ENCODE measurements around the gene TBCB.

TBCB gene

DNA sequence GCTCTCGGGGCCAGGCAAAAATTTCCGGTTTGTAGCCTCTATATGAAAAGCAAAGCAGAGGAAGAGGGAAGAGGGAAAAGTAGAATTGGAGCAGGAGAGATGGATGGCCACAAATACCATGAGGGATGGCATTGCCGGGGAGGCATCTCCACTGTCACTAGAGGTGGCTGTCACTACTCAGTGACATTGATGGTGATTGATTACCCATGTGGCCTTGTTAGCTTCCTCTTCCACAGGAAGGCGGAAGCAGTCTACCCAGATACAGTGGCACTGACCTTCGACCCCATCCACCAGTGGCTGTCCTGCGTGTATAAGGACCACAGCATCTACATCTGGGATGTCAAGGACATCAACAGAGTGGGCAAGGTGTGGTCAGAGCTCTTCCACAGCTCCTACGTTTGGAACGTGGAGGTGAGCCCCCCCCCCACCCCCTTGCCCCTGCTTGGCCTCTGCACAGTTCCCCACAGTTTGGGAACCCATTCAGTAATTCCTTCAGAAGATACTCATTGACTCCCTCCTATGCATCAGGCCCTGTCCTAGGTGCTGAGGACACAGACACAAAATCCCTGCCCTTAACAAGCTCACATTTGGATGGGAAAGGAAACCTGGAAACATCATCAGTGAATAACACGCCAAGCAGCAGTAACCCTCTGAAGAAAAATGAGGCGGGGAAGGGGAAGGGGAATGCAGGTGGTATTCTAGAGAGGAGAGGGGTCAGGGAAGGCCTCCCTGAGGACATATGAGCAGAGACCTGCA lies 42.0 kb upstream of the TBCB start:
- H3K27me3 ChIP-seq (ENCODE audit: control insufficient read depth in 3 of 3, insufficient read depth in 3 of 3, low read depth in 1 of 3, low read length in 3 of 3), result no peaks in the 10 kb centered on the region
- no peak overlapping the region for H4K8ac ChIP-seq (ENCODE audit: low read depth, low read length)
- H3K4ac ChIP-seq (ENCODE audit: low read length), result no peak overlapping the region
- H2BK12ac ChIP-seq (ENCODE audit: low read length), result no peak overlapping the region
- H2AFZ ChIP-seq (ENCODE audit: low read length), result no peak overlapping the region
- H3K9ac ChIP-seq (ENCODE audit: low read depth, low read length, poor library complexity), result no peak overlapping the region
- H2BK15ac ChIP-seq (ENCODE audit: low read length), result no peak overlapping the region
- H3K4me3 ChIP-seq (ENCODE audit: low read length in 2 of 2), result no peak overlapping the region
- no peak overlapping the region for H2BK120ac ChIP-seq (ENCODE audit: low read depth, low read length)
- H3K9me3 ChIP-seq (replicated peaks in 1 of 2; ENCODE audit: control insufficient read depth in 2 of 2, insufficient read depth in 1 of 2, low read depth in 1 of 2, low read length in 2 of 2), result no peaks in the 10 kb centered on the region
- no peak overlapping the region for H2AK5ac ChIP-seq (ENCODE audit: low read depth, low read length)
- H4K91ac ChIP-seq (ENCODE audit: low read depth, low read length, poor library complexity), result no peak overlapping the region
- no peaks in the 10 kb centered on the region for H3K4me1 ChIP-seq (ENCODE audit: control insufficient read depth in 2 of 2, insufficient read depth in 1 of 2, low read depth in 1 of 2, low read length in 2 of 2)
- no peak overlapping the region for H2BK5ac ChIP-seq (ENCODE audit: low read length)
- DNase-seq (ENCODE audit: low spot score), result no peak
- H3K23ac ChIP-seq (ENCODE audit: low read depth, low read length, poor library complexity), result peak overlapping the region; percentile 59
- H3K4me2 ChIP-seq (ENCODE audit: insufficient read depth, low read length, poor library complexity, severe bottlenecking), result no peak overlapping the region
- no peak overlapping the region for H3K18ac ChIP-seq (ENCODE audit: low read length)
- no peaks in the 10 kb centered on the region for H3K79me1 ChIP-seq (ENCODE audit: low read depth, low read length)
- no peak overlapping the region for H3K14ac ChIP-seq (ENCODE audit: low read length)
- no peak overlapping the region for H3K27ac ChIP-seq (replicated peaks; ENCODE audit: low read length)
- peaks cover 28 to 78% of the 10 kb centered on the region in 2 donors for H3K36me3 ChIP-seq (replicated peaks in 1 of 2; ENCODE audit: control insufficient read depth in 2 of 2, insufficient read depth in 2 of 2, low read length in 2 of 2)
- no CpG with 5 or more reads among the region's 10 CpGs for WGBS, 2 donors (ENCODE audit: extremely low coverage in 2 of 2, insufficient read length in 2 of 2, insufficient replicate concordance in 1 of 2)

DNA sequence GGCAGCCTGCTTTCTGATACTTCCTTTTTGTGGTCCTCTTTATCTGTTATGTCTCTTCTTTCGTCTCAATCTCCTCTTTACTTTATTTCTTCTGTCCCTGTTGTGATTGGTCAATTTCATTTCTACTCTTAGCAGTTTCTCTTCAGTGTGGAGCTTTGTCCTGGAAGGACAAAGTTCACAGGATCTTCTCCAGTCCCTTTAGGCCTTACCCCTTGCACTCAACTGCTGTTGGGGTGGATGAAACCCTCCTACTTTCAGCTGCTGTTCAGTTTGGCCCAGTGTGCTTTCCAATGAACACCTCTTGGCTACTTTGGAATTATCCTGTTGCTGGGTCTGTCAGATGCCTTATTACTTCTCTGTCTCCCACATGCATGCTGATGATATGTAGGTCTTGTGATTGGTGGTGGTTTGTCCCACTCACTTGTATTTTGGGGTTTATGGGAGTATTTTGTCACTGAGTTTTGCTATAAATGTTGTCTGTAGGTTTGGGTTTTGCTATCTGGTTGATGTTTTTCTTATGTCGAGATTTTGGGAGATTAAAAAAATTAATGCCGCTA lies 35.8 kb upstream of the TBCB start:
- no peak for DNase-seq (ENCODE audit: low spot score)
- Histone ChIP-seq H3K23ac (ENCODE audit: low read depth, low read length, poor library complexity) (no peak overlapping the region), H3K4me2 (ENCODE audit: insufficient read depth, low read length, poor library complexity, severe bottlenecking) (no peak overlapping the region), H2AK5ac (ENCODE audit: low read depth, low read length) (no peak overlapping the region), H3K9me3 (replicated peaks in 1 of 2; ENCODE audit: control insufficient read depth in 2 of 2, insufficient read depth in 1 of 2, low read depth in 1 of 2, low read length in 2 of 2) (no peaks in the 10 kb centered on the region), H4K91ac (ENCODE audit: low read depth, low read length, poor library complexity) (no peak overlapping the region), H2BK12ac (ENCODE audit: low read length) (no peak overlapping the region), H2BK120ac (ENCODE audit: low read depth, low read length) (no peak overlapping the region), H3K4ac (ENCODE audit: low read length) (no peak overlapping the region), H4K8ac (ENCODE audit: low read depth, low read length) (no peak overlapping the region), H3K9ac (ENCODE audit: low read depth, low read length, poor library complexity) (no peak overlapping the region), H3K4me3 (ENCODE audit: low read length in 2 of 2) (no peak overlapping the region), H2BK5ac (ENCODE audit: low read length) (no peak overlapping the region), H3K4me1 (ENCODE audit: control insufficient read depth in 2 of 2, insufficient read depth in 1 of 2, low read depth in 1 of 2, low read length in 2 of 2) (no peaks in the 10 kb centered on the region), H2AFZ (ENCODE audit: low read length) (no peak overlapping the region), H3K36me3 (replicated peaks in 1 of 2; ENCODE audit: control insufficient read depth in 2 of 2, insufficient read depth in 2 of 2, low read length in 2 of 2) (peaks cover 34 to 89% of the 10 kb centered on the region in 2 donors), H3K27me3 (ENCODE audit: control insufficient read depth in 3 of 3, insufficient read depth in 3 of 3, low read depth in 1 of 3, low read length in 3 of 3) (no peaks in the 10 kb centered on the region), H3K18ac (ENCODE audit: low read length) (no peak overlapping the region), H3K14ac (ENCODE audit: low read length) (no peak overlapping the region), H3K27ac (replicated peaks; ENCODE audit: low read length) (no peak overlapping the region), H3K79me1 (ENCODE audit: low read depth, low read length) (peaks cover 3% of the 10 kb centered on the region), H2BK15ac (ENCODE audit: low read length) (no peak overlapping the region)
- WGBS, 2 donors (ENCODE audit: extremely low coverage in 2 of 2, insufficient read length in 2 of 2, insufficient replicate concordance in 1 of 2), result no CpG with 5 or more reads among the region's 3 CpGs

DNA sequence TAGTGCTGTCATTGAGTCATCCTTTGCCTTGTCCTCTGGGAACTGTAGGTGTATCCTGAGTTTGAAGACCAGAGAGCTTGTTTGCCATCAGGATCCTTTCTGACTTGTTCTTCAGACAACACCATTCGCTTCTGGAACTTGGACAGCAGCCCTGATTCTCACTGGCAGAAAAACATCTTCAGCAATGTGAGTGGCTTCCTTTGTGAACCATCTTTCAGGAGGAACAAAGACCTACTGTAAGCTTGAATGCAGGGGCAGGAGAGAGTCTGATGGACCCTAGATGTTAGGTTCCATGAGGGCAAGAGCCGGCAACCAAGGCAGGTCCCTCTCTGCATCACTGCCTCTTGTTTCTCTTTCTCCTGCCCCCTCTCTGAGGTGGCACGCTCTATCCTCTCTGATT lies 33.9 kb upstream of the TBCB start:
- H3K27ac ChIP-seq (replicated peaks; ENCODE audit: low read length), result no peak overlapping the region
- peaks cover 41 to 87% of the 10 kb centered on the region in 2 donors for H3K36me3 ChIP-seq (replicated peaks in 1 of 2; ENCODE audit: control insufficient read depth in 2 of 2, insufficient read depth in 2 of 2, low read length in 2 of 2)
- no peaks in the 10 kb centered on the region for H3K27me3 ChIP-seq (ENCODE audit: control insufficient read depth in 3 of 3, insufficient read depth in 3 of 3, low read depth in 1 of 3, low read length in 3 of 3)
- H3K4me2 ChIP-seq (ENCODE audit: insufficient read depth, low read length, poor library complexity, severe bottlenecking), result no peak overlapping the region
- H2AK5ac ChIP-seq (ENCODE audit: low read depth, low read length), result no peak overlapping the region
- H2AFZ ChIP-seq (ENCODE audit: low read length), result no peak overlapping the region
- no peak overlapping the region for H4K91ac ChIP-seq (ENCODE audit: low read depth, low read length, poor library complexity)
- no peak overlapping the region for H3K9ac ChIP-seq (ENCODE audit: low read depth, low read length, poor library complexity)
- peaks cover 0 to under 1% of the 10 kb centered on the region in 2 donors for H3K9me3 ChIP-seq (replicated peaks in 1 of 2; ENCODE audit: control insufficient read depth in 2 of 2, insufficient read depth in 1 of 2, low read depth in 1 of 2, low read length in 2 of 2)
- DNase-seq (ENCODE audit: low spot score), result no peak
- H3K14ac ChIP-seq (ENCODE audit: low read length), result no peak overlapping the region
- no peak overlapping the region for H2BK5ac ChIP-seq (ENCODE audit: low read length)
- H2BK120ac ChIP-seq (ENCODE audit: low read depth, low read length), result no peak overlapping the region
- no peak overlapping the region for H2BK12ac ChIP-seq (ENCODE audit: low read length)
- H3K4ac ChIP-seq (ENCODE audit: low read length), result no peak overlapping the region
- WGBS, 2 donors (ENCODE audit: extremely low coverage in 2 of 2, insufficient read length in 2 of 2, insufficient replicate concordance in 1 of 2), result no CpG with 5 or more reads among the region's 3 CpGs
- no peak overlapping the region for H2BK15ac ChIP-seq (ENCODE audit: low read length)
- no peaks in the 10 kb centered on the region for H3K4me1 ChIP-seq (ENCODE audit: control insufficient read depth in 2 of 2, insufficient read depth in 1 of 2, low read depth in 1 of 2, low read length in 2 of 2)
- peaks cover 3% of the 10 kb centered on the region for H3K79me1 ChIP-seq (ENCODE audit: low read depth, low read length)
- H3K23ac ChIP-seq (ENCODE audit: low read depth, low read length, poor library complexity), result no peak overlapping the region
- H3K18ac ChIP-seq (ENCODE audit: low read length), result no peak overlapping the region
- no peak overlapping the region for H3K4me3 ChIP-seq (ENCODE audit: low read length in 2 of 2)
- H4K8ac ChIP-seq (ENCODE audit: low read depth, low read length), result no peak overlapping the region

DNA sequence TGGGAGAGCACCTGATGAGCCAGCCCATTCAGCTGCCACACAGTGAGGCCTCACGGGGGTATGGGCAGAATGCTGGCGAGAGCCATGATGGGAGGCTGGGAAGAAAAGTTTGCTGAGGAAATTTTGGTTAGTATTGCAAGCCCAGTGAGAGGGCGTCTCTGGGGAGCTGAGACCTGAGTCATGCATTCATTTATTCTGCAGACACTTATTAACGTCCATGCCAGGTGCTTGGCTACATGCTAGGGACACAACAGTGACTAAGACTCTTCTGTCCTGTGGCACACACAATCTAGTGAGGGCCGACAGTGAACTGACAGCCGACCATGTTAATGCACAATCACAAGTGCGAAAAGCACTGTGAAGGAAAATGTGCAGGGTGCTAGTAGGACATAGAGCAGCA lies 33.4 kb upstream of the TBCB start:
- Histone ChIP-seq H2AFZ (ENCODE audit: low read length) (no peak overlapping the region), H3K4me1 (ENCODE audit: control insufficient read depth in 2 of 2, insufficient read depth in 1 of 2, low read depth in 1 of 2, low read length in 2 of 2) (no peaks in the 10 kb centered on the region), H2AK5ac (ENCODE audit: low read depth, low read length) (no peak overlapping the region), H3K4me2 (ENCODE audit: insufficient read depth, low read length, poor library complexity, severe bottlenecking) (no peak overlapping the region), H4K91ac (ENCODE audit: low read depth, low read length, poor library complexity) (no peak overlapping the region), H3K36me3 (replicated peaks in 1 of 2; ENCODE audit: control insufficient read depth in 2 of 2, insufficient read depth in 2 of 2, low read length in 2 of 2) (peaks cover 44 to 87% of the 10 kb centered on the region in 2 donors), H3K27me3 (ENCODE audit: control insufficient read depth in 3 of 3, insufficient read depth in 3 of 3, low read depth in 1 of 3, low read length in 3 of 3) (no peaks in the 10 kb centered on the region), H4K8ac (ENCODE audit: low read depth, low read length) (no peak overlapping the region), H2BK15ac (ENCODE audit: low read length) (no peak overlapping the region), H2BK5ac (ENCODE audit: low read length) (no peak overlapping the region), H3K4me3 (ENCODE audit: low read length in 2 of 2) (no peak overlapping the region), H3K79me1 (ENCODE audit: low read depth, low read length) (peaks cover 3% of the 10 kb centered on the region), H3K18ac (ENCODE audit: low read length) (no peak overlapping the region), H3K4ac (ENCODE audit: low read length) (no peak overlapping the region), H3K9ac (ENCODE audit: low read depth, low read length, poor library complexity) (no peak overlapping the region), H2BK12ac (ENCODE audit: low read length) (no peak overlapping the region), H3K14ac (ENCODE audit: low read length) (no peak overlapping the region), H3K27ac (replicated peaks; ENCODE audit: low read length) (no peak overlapping the region), H2BK120ac (ENCODE audit: low read depth, low read length) (no peak overlapping the region), H3K9me3 (replicated peaks in 1 of 2; ENCODE audit: control insufficient read depth in 2 of 2, insufficient read depth in 1 of 2, low read depth in 1 of 2, low read length in 2 of 2) (peaks cover 0 to 2% of the 10 kb centered on the region in 2 donors), H3K23ac (ENCODE audit: low read depth, low read length, poor library complexity) (no peak overlapping the region)
- no peak for DNase-seq (ENCODE audit: low spot score)
- no CpG with 5 or more reads among the region's 7 CpGs for WGBS, 2 donors (ENCODE audit: extremely low coverage in 2 of 2, insufficient read length in 2 of 2, insufficient replicate concordance in 1 of 2)

Data from neuronal stem cell (in vitro differentiated cells).